GM10847 (cell line): ENCODE results near the gene NFIB.

Experiments used
- POLR2A ChIP-seq: IDR thresholded peaks from 2 replicates; pipeline ENCODE4 v1.6.1; 2011; ENCODE audit not compliant: insufficient read length; ENCODE audit errors: extremely low read depth

Gene NFIB

GRCh38 chr9:14261616-14262015 is 52.3 kb downstream of the NFIB start:
- no peak for TF ChIP-seq POLR2A

GRCh38 chr9:14260101-14260500 is 53.8 kb downstream of the NFIB start:
- TF ChIP-seq POLR2A, result no peak

GRCh38 chr9:14258660-14259239 is 55.2 kb downstream of the NFIB start:
- no peak for TF ChIP-seq POLR2A

GRCh38 chr9:14258156-14258555 is 55.8 kb downstream of the NFIB start:
- TF ChIP-seq POLR2A, result no peak

- no peak for TF ChIP-seq POLR2A
These were observed 57.4 kb downstream of the NFIB start for GRCh38 chr9:14256588-14256987.

- TF ChIP-seq POLR2A, result no peak
These were observed 62.5 kb downstream of the NFIB start for GRCh38 chr9:14251154-14252071.

- no peak for TF ChIP-seq POLR2A
These were observed 63.2 kb downstream of the NFIB start for GRCh38 chr9:14250794-14251153.

- no peak for TF ChIP-seq POLR2A
These were observed 64.4 kb downstream of the NFIB start for GRCh38 chr9:14249527-14249926.

GRCh38 chr9:14248149-14248548 is 65.8 kb downstream of the NFIB start:
- no peak for TF ChIP-seq POLR2A

- no peak for TF ChIP-seq POLR2A
These were observed 66.4 kb downstream of the NFIB start for GRCh38 chr9:14247577-14247976.

- TF ChIP-seq POLR2A, result no peak
These were observed 67.0 kb downstream of the NFIB start for GRCh38 chr9:14246951-14247350.

- TF ChIP-seq POLR2A, result no peak
These were observed 67.9 kb downstream of the NFIB start for GRCh38 chr9:14245901-14246525.

- no peak for TF ChIP-seq POLR2A
These were observed 70.4 kb downstream of the NFIB start for GRCh38 chr9:14243514-14244042.

GRCh38 chr9:14242150-14242805 is 71.7 kb downstream of the NFIB start:
- TF ChIP-seq POLR2A, result no peak

GRCh38 chr9:14240537-14240936 is 73.4 kb downstream of the NFIB start:
- TF ChIP-seq POLR2A, result no peak
